Activated CD8-positive, alpha-beta T cell treated with anti-CD3 and anti-CD28 coated beads, Interleukin-2, amount 10 ng/mL, durations not matched to agents 7 days and 5 days (primary cell): ENCODE results near the gene FCHSD2. TPM values are rescaled to one million over a fixed set of nuclear protein-coding genes. Genes with fewer than 3 reads are reported as not detected.

Experiments
- ATAC-seq: fragments of 150-1000 bp; cut with Tn5 transposase; one replicate; pipeline ENCODE4 v1.10.0; 2021; ENCODE audit warnings: moderate library complexity
- CTCF ChIA-PET: fragments of 350-600 bp; sonication (Branson Sonifier 250); formaldehyde crosslinking; loops from one replicate; lab custom pipeline; 2021; ENCODE audit warnings: antibody characterized with exemption; lab: Charles Lee
- POLR2A ChIA-PET: fragments of 350-600 bp; sonication (Branson Sonifier 250); formaldehyde crosslinking; loops from one replicate; lab custom pipeline; 2021; ENCODE audit warnings: antibody characterized with exemption; lab: Charles Lee
- DNase-seq: peaks from one replicate; pipeline ENCODE4 v3.0.0-alpha.2; 2020
- H3K27ac Mint-ChIP-seq: one replicate; pipeline ENCODE4 v1.8.0; 2021; ENCODE audit warnings: mild to moderate bottlenecking, mixed read lengths
- H3K27me3 Mint-ChIP-seq: one replicate; pipeline ENCODE4 v1.8.0; 2021; ENCODE audit warnings: low read depth, mixed read lengths
- H3K36me3 Mint-ChIP-seq: one replicate; pipeline ENCODE4 v1.8.0; 2021; ENCODE audit warnings: low read depth, mixed read lengths
- H3K4me1 Mint-ChIP-seq: one replicate; pipeline ENCODE4 v1.8.0; 2021; ENCODE audit warnings: low read depth, mixed read lengths
- H3K4me3 Mint-ChIP-seq: one replicate; pipeline ENCODE4 v1.8.0; 2021; ENCODE audit warnings: mild to moderate bottlenecking, mixed read lengths
- H3K9me3 Mint-ChIP-seq: one replicate; pipeline ENCODE4 v1.8.0; 2022; ENCODE audit warnings: mixed read lengths; ENCODE audit not compliant: insufficient read depth
- total RNA-seq, 2 experiments: library from RNA; stranded (reverse); gene quantifications; one replicate each; pipeline ENCODE4 v1.2.3, GENCODE V29; 2021

FCHSD2 gene
- total RNA-seq, 2 experiments from 2014 or later, result 49.6 to 51.8 TPM

- Mint-ChIP-seq H3K4me1 (peaks cover 22% of the 10 kb centered on the region), H3K27ac (no peak overlapping the region), H3K27me3 (no peaks in the 10 kb centered on the region), H3K4me3 (no peak overlapping the region), H3K36me3 (no peaks in the 10 kb centered on the region), H3K9me3 (no peaks in the 10 kb centered on the region)
- DNase-seq, result no peak
- no peak for ATAC-seq
- POLR2A ChIA-PET, result interaction anchor here (1.1 kb wide), 1 partner anchor 29 kb away, joined by 3 read pairs; the partner anchor contains the start of gene FCHSD2
- CTCF ChIA-PET, result interaction anchor here (1.0 to 2.0 kb wide), 2 partner anchors 9 to 130 kb away, joined by 3 to 6 read pairs; no protein-coding TSS in a partner anchor
Observed at GRCh38 chr11:73171436-73172161, 29.5 kb upstream of the FCHSD2 start.

GRCh38 chr11:73170140-73170539 is 28.0 kb upstream of the FCHSD2 start:
- Mint-ChIP-seq H3K27ac (no peak overlapping the region), H3K4me1 (peaks cover 12% of the 10 kb centered on the region), H3K36me3 (no peaks in the 10 kb centered on the region), H3K9me3 (no peaks in the 10 kb centered on the region), H3K4me3 (no peak overlapping the region), H3K27me3 (peaks cover 2% of the 10 kb centered on the region)
- CTCF ChIA-PET, result interaction anchor here (4.0 kb wide), 1 partner anchor 9 kb away, joined by 28 read pairs; no protein-coding TSS in a partner anchor
- ATAC-seq (no peak), DNase-seq (no peak)
- POLR2A ChIA-PET, result no interaction called here

- Mint-ChIP-seq H3K9me3 (no peaks in the 10 kb centered on the region), H3K4me1 (peaks cover 8% of the 10 kb centered on the region), H3K27ac (no peak overlapping the region), H3K27me3 (peaks cover 5% of the 10 kb centered on the region), H3K4me3 (no peak overlapping the region), H3K36me3 (no peaks in the 10 kb centered on the region)
- DNase-seq (no peak), ATAC-seq (no peak)
- CTCF ChIA-PET, result interaction anchor here (1.0 to 4.0 kb wide), 3 partner anchors 10 to 245 kb away, joined by 3 to 28 read pairs (median 4); no protein-coding TSS in a partner anchor
- POLR2A ChIA-PET, result no interaction called here
Observed at GRCh38 chr11:73168925-73169579, 26.9 kb upstream of the FCHSD2 start.

- ChIA-PET CTCF (interaction anchor here (0.8 to 4.0 kb wide), 5 partner anchors 9 to 24 kb away, joined by 3 to 28 read pairs (median 5); no protein-coding TSS in a partner anchor), POLR2A (interaction anchor here (0.7 kb wide), 1 partner anchor 25 kb away, joined by 3 read pairs; no protein-coding TSS in a partner anchor)
- no peak overlapping the region for H3K4me3 Mint-ChIP-seq
- H3K36me3 Mint-ChIP-seq, result no peaks in the 10 kb centered on the region
- peaks cover 5% of the 10 kb centered on the region for H3K27me3 Mint-ChIP-seq
- H3K9me3 Mint-ChIP-seq, result no peaks in the 10 kb centered on the region
- no peak for ATAC-seq
- DNase-seq, result no peak
- peaks cover 13% of the 10 kb centered on the region for H3K4me1 Mint-ChIP-seq
- no peak overlapping the region for H3K27ac Mint-ChIP-seq
Observed at GRCh38 chr11:73167363-73167954, 25.3 kb upstream of the FCHSD2 start.

GRCh38 chr11:73164803-73165540 is 22.9 kb upstream of the FCHSD2 start:
- ATAC-seq, result no peak
- POLR2A ChIA-PET, result interaction anchor here (1.1 to 1.5 kb wide), 3 partner anchors 11 to 431 kb away, joined by 3 to 4 read pairs (median 3); partner anchors contain the start of gene FCHSD2

GRCh38 chr11:73163638-73164174 is 21.6 kb upstream of the FCHSD2 start:
- no peak for DNase-seq
- no peaks in the 10 kb centered on the region for H3K36me3 Mint-ChIP-seq
- H3K27ac Mint-ChIP-seq, result no peak overlapping the region
- ATAC-seq, result no peak
- ChIA-PET POLR2A (interaction anchor here (1.1 to 1.5 kb wide), 6 partner anchors 10 to 430 kb away, joined by 3 to 7 read pairs (median 4); partner anchors contain the start of gene FCHSD2), CTCF (interaction anchor here (0.7 to 5.7 kb wide), 8 partner anchors 7 to 131 kb away, joined by 3 to 33 read pairs (median 4); partner anchors contain the start of gene FCHSD2)
- peaks cover 5% of the 10 kb centered on the region for H3K27me3 Mint-ChIP-seq
- H3K4me3 Mint-ChIP-seq, result no peak overlapping the region
- no peaks in the 10 kb centered on the region for H3K9me3 Mint-ChIP-seq
- peaks cover 11% of the 10 kb centered on the region for H3K4me1 Mint-ChIP-seq

More at GRCh38 chr11:73164803-73165540, 22.9 kb upstream of the FCHSD2 start:
- Mint-ChIP-seq H3K27ac (peak overlapping the region; percentile 16), H3K9me3 (no peaks in the 10 kb centered on the region), H3K36me3 (no peaks in the 10 kb centered on the region), H3K4me1 (peaks cover 10% of the 10 kb centered on the region), H3K4me3 (no peak overlapping the region), H3K27me3 (peaks cover 5% of the 10 kb centered on the region)
- CTCF ChIA-PET, result interaction anchor here (0.7 to 5.7 kb wide), 4 partner anchors 13 to 357 kb away, joined by 3 to 33 read pairs (median 17); partner anchors contain the start of gene FCHSD2
- no peak for DNase-seq

GRCh38 chr11:73162196-73162740 is 20.1 kb upstream of the FCHSD2 start:
- H3K9me3 Mint-ChIP-seq, result no peaks in the 10 kb centered on the region
- DNase-seq (no peak), ATAC-seq (no peak)
- H3K4me1 Mint-ChIP-seq, result peaks cover 24% of the 10 kb centered on the region
- peaks cover 5% of the 10 kb centered on the region for H3K27me3 Mint-ChIP-seq
- POLR2A ChIA-PET, result interaction anchor here (0.5 to 1.4 kb wide), 2 partner anchors 16 to 113 kb away, joined by 3 to 7 read pairs; no protein-coding TSS in a partner anchor
- CTCF ChIA-PET, result interaction anchor here (0.6 to 5.7 kb wide), 7 partner anchors 10 to 368 kb away, joined by 3 to 33 read pairs (median 3); partner anchors contain the start of genes FCHSD2 and STARD10
- H3K27ac Mint-ChIP-seq, result no peak overlapping the region
- no peak overlapping the region for H3K4me3 Mint-ChIP-seq
- no peaks in the 10 kb centered on the region for H3K36me3 Mint-ChIP-seq

- H3K9me3 Mint-ChIP-seq, result no peaks in the 10 kb centered on the region
- peaks cover 42% of the 10 kb centered on the region for H3K4me1 Mint-ChIP-seq
- POLR2A ChIA-PET, result no interaction called here
- DNase-seq (no peak), ATAC-seq (no peak)
- no peak overlapping the region for H3K27ac Mint-ChIP-seq
- H3K27me3 Mint-ChIP-seq, result peaks cover 3% of the 10 kb centered on the region
- no peak overlapping the region for H3K4me3 Mint-ChIP-seq
- H3K36me3 Mint-ChIP-seq, result no peaks in the 10 kb centered on the region
- CTCF ChIA-PET, result interaction anchor here (1.5 to 5.6 kb wide), 4 partner anchors 17 to 147 kb away, joined by 3 to 40 read pairs (median 36); partner anchors contain the start of gene FCHSD2
Observed at GRCh38 chr11:73160005-73160760, 18.1 kb upstream of the FCHSD2 start.

- Mint-ChIP-seq H3K4me1 (peaks cover 51% of the 10 kb centered on the region), H3K27me3 (no peaks in the 10 kb centered on the region), H3K36me3 (no peaks in the 10 kb centered on the region), H3K9me3 (no peaks in the 10 kb centered on the region), H3K27ac (no peak overlapping the region), H3K4me3 (no peak overlapping the region)
- ATAC-seq (no peak), DNase-seq (no peak)
- ChIA-PET CTCF (interaction anchor here (1.0 to 5.6 kb wide), 3 partner anchors 16 to 33 kb away, joined by 3 to 40 read pairs (median 38); partner anchors contain the start of gene FCHSD2), POLR2A (no interaction called here)
Observed at GRCh38 chr11:73159297-73159696, 17.2 kb upstream of the FCHSD2 start.
